ENCODE data around the gene VIP. TPM values are rescaled to one million over a fixed set of nuclear protein-coding genes. Genes with fewer than 3 reads are reported as not detected.

VIP gene
- total and polyA plus RNA-seq, 2 of the 4 experiments (the other 2 are of a cell fraction): not detected

DNA sequence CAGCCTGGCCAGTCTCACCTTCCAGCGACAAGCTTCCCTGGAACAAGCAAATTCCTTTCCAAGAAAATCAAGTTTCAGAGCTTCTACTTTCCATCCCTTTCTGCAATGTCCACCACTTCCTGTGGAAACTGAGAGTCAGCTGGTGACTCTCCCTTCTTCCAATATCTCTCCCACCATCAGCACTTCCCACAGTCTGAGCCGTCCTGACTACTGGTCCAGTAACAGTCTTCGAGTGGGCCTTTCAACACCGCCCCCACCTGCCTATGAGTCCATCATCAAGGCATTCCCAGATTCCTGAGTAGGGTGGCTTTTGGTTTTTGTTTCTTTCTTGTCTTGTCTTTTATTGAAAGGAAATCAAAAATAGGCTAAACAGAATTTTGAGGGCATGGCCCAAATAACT, 28.6 kb upstream of the VIP start:
- H2AK9ac ChIP-seq (replicated peaks; ENCODE audit: low read depth, low read length, poor library complexity): no peak overlapping the region
- H3K9ac ChIP-seq (ENCODE audit: low read depth, low read length): no peak overlapping the region
- no peak overlapping the region for H3K18ac ChIP-seq (ENCODE audit: low read depth, low read length)
- ChIA-PET POLR2A (ENCODE audit: unreplicated experiment) (no interaction called here), CTCF (no interaction called here)
- 88% methylated on average over 1 of the region's 4 CpGs; no CpG with 5 or more reads in 1 of the 2 experiments for WGBS, 2 experiments (ENCODE audit: extremely low coverage in 2 of 2, insufficient read length in 1 of 2)
- H2BK20ac ChIP-seq (ENCODE audit: low read depth, low read length): 0 out of 2 replicates have a peak overlapping the region, but pooled peaks have one; percentile 23
- H4K91ac ChIP-seq (ENCODE audit: insufficient read depth, low read depth, low read length): no peak overlapping the region
- intact Hi-C loops (cut with micrococcal nuclease) (no loop called here), dilution Hi-C loops (cut with HindIII; ENCODE audit: low sequenced_read_pairs, unreplicated experiment) (no loop called here), in situ Hi-C loops (cut with MboI; ENCODE audit: low sequenced_read_pairs) (no loop called here)
- no peak overlapping the region for H4K5ac ChIP-seq (ENCODE audit: low read depth, low read length)
- H3K4ac ChIP-seq (ENCODE audit: low read depth, low read length): no peak overlapping the region
- H3K36me3 ChIP-seq (ENCODE audit: control insufficient read depth, insufficient read depth, low read length): no peaks in the 10 kb centered on the region
- no peak overlapping the region for H3K27ac ChIP-seq (ENCODE audit: insufficient read depth, low read length)
- no peak overlapping the region for H2BK5ac ChIP-seq (ENCODE audit: low read depth, low read length, poor library complexity, severe bottlenecking)
- H2AFZ ChIP-seq (replicated peaks; ENCODE audit: low read length, poor library complexity): no peak overlapping the region
- no peaks in the 10 kb centered on the region; the same call in 1 of the 2 replicates for H3K9me1 ChIP-seq (ENCODE audit: insufficient read depth, low read length)
- H4K8ac ChIP-seq (ENCODE audit: low read depth in 2 of 2, low read length in 2 of 2): no peak overlapping the region
- H3K23ac ChIP-seq (ENCODE audit: low read depth, low read length): no peak overlapping the region
- H3K4me3 ChIP-seq (ENCODE audit: insufficient read depth, low read depth, low read length): no peak overlapping the region
- H3K4me2 ChIP-seq (ENCODE audit: low read depth, low read length): no peak overlapping the region
- H3K27me3 ChIP-seq (ENCODE audit: control insufficient read depth, insufficient read depth, low read length): no peaks in the 10 kb centered on the region
- peaks cover 1% of the 10 kb centered on the region; the same call in 1 of the 2 replicates for H3K4me1 ChIP-seq (ENCODE audit: control insufficient read depth, insufficient read depth, low read length)
- BruUV-seq (replicated peaks): no TSS peak
- no peaks in the 10 kb centered on the region for H3K9me3 ChIP-seq (ENCODE audit: control insufficient read depth, insufficient read depth, low read length)
- H2BK120ac ChIP-seq (ENCODE audit: low read depth, low read length): no peak overlapping the region
- ATAC-seq (ENCODE audit: low read depth) (no peak), DNase-seq (no peak)
- H4K20me1 ChIP-seq (ENCODE audit: insufficient read depth, low read length): no peaks in the 10 kb centered on the region
- no peak for TF ChIP-seq MXI1 (IDR thresholded peaks at IDR 0.05; ENCODE audit: borderline replicate concordance, low read depth, low read length)
- H3K14ac ChIP-seq (replicated peaks; ENCODE audit: low read depth, low read length): no peak overlapping the region
- no peak overlapping the region for H2BK15ac ChIP-seq (ENCODE audit: low read depth, low read length)
- H3K79me1 ChIP-seq (ENCODE audit: low read depth in 1 of 2, low read length in 2 of 2): no peaks in the 10 kb centered on the region
- no peak overlapping the region for H2AK5ac ChIP-seq (ENCODE audit: low read depth, low read length)
- no peak overlapping the region for H3K56ac ChIP-seq (ENCODE audit: extremely low read depth, insufficient read depth, low read length)
